Stimulated activated CD8-positive, alpha-beta memory T cell treated with anti-CD3 and anti-CD28 coated beads, Interleukin-7, amount 100 ng/mL, for 48 hours (primary cell): Measurements from ENCODE around the gene ASB13.

ENCODE experiments used
- DNase-seq, 2 donors: peaks; one replicate each; pipeline ENCODE4 v3.0.0-alpha.2; 2020; ENCODE audit warnings: low read depth in 1 of 2; ENCODE audit errors: extremely low read depth in 1 of 2

The ASB13 gene

DNA sequence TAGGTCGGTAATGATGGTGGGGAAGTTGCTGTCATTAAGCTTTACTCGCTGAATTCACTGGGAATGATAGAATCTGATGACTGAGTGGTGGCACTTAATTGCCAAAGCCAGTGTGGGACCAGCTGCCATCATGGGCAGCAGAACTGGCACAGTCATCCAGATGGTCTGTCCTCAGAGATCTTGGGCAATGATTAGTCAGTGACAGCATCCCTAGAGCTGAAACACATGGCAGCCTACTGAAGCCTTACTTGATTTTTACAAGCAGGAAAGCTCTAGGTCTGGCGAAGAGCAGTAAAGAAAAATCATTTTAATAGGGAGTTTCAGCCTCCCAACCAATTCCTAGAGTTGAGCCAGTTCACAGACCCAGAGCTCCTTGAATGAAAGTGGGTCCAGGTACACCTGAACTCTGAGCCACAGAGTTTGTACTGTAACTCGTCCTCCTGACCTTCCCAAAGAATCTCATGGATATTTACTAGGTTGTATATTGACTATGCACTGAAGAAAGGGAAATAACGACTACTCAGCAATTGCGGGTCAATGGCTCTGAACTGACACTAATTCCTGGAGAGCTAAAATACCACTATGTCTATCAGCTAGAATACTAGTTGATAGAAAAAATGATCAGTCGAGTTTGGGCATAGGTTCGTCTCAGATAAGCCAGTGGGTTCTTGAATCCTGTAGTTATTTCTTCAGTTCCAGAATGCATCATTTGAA, 4.4 kb upstream of the ASB13 start:
- no peak for DNase-seq

DNA sequence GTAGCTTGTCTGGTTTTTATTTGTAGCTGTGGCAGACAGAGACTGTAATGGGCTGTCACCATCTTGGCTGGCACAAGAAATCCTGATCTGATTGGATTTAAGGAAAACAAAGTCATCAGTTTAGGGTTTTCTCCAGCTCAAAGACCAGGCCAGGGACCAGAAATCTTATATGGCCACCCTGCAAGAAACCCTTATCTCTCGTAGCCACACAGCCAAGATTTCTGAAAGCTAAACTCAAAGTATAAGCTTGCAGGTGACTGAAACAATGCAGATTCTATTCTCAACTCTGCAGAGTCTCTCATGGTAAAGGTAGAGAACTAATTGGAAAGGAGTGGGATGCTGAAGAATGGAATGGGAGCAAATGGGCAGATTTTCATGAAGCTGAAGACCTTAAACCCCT, 3.2 kb upstream of the ASB13 start:
- DNase-seq: no peak

DNA sequence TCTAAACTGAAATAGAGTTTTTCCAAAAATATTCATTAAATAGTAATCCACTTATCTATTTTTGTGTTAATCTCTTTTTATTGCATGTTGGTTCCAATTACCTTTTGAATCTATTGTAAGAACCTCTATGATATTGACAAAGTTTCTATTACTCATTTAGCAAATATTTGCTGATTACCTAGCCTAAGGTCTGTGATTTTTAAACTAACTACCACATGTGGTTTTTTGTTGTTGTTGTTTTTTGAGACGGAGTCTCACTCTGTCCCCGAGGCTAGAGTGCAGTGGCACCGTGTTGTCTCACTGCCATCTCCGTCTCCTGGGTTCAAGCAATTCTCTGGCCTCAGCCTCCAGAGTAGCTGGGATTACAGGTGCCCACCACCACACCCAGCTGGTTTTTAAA, 2.0 kb upstream of the ASB13 start:
- no peak for DNase-seq

DNA sequence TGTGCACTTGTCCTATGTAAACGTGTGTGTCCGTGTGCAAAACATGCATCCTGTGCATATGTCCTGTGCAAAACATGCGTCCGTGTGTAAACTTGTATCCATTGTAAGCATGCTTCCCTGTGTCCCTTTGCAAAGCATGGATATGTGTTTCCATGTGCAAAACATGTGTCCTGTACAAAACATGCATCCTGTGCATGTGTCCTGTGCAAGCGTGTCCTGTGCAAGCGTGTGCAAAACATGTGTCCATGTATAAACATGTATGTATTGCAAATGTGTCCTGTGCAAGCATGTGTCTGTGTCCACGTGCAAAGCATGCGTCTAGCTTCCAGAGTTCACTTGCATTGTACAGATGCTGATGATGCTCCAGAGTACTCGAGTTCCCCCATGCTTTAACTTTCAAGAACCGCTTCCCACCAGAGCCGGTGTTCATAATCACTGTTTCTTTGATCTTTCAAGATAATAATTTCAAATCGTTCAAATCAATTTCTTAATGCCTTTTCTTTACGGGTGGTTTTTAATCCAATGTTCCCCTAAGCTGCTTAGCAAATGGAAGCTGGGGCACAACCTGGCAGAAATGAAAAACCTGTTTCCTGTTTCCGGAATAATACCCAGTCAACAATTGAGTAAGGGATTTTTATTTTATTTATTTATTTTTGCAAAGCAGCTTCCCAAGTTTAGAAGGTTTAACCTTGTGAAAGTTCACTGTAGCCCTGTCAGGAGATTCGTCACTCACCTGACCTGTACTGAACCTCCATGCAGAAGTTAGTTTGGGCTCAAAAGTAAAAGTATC, 641 bp upstream of the ASB13 start:
- DNase-seq: no peak

DNA sequence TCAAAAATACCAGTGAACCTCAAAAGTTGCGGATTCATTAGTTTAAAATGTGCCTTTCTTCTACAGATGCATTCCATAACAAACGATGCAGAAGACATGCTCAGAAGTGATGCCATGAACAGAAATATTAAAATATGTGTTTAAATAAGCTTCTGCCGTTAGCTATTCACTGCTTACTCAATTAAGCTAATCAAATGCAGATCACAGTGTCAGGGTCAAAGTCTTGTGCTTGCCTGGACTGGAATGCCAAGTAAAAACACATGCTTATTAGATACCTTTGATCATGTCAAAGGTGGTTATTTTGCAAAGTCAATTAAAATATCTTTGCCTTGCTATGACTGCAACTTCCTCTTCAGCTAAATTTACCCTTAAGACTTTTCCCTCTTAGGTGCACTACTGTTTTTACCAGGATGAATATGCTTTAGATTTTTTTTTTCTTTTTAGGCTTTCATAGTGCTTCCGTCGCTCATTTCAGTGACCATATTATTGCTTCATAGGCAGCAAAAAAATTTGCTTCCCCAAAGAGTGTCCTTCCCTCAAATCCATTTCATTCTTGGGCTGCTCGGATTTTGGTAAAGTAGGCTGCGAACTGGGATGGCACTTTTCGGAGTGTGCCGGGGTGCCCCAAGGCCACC, 905 bp downstream of the ASB13 start:
- no peak for DNase-seq

DNA sequence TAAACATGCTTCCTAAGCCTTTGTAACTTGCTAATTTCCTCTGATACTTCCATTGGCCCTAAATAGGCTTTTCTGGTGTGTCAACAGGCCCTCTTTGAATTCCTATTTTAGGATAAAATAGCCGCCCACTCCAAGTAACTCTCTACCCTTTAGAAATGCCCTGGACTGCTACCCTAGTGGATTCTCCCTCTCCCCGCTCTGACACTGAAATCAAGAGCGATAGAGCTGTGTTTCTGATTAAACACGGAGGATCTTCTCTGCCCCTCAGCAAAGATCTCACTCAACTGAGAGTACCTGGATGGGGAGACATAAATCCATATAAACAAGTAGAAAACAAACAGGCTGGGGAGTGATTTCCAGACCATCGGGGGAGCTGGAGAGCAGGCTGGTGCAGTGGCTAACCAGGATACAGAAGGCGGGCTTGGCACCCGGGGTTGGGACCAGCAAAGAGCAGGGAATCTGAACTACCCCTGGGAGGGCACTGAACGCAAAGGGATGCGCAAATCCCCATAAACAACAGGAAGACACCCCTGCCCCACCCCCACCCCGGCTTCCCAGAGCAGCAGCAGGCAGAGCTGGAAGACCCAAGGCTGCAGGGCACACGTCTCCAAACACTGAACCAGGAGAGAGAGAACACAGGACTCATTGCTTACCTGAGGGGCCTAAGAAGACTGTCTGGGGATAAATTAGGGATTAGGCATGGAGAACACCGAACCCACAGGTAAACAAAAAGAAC, 2.5 kb downstream of the ASB13 start:
- DNase-seq: no peak

DNA sequence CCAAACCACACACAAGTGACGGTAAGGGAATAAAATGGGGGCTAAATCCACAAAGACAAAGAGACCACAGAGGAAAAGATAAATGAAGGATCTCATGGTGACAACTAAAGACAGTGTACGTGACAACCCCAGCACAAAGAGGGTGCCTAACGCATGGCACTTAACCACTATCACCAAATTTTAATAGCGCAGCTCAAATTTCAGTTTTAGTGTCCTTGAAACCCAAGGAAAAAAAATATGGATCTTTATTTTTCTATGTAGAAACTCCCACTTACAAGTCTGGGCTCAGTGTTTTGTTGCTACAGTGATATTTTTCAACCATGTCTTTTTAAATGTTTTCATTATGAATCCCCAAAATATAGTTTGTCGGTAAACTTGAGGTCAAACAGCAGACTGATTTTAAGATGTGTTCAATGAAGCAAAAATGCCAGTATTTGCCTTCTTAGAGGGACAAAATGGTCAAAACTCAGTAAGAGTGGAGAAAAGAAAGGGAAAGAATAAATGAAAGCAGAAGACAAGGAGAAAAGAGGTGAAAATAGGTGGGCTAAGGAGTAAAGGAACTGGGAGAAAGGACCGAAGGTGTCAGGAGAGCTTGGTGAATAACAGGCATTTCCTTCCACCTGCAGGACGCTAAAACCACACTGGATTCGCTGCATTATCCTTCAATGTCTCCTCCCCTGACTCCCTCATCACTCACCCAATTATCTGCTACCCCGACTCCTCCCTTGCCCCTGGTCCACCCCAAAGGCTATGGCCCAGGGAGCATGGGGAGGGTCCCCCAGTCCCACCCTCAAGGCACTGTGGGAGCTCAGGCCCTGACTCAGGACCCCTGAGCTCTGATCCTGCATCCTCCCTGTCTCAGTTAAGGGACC, 3.5 kb downstream of the ASB13 start:
- no peak for DNase-seq

DNA sequence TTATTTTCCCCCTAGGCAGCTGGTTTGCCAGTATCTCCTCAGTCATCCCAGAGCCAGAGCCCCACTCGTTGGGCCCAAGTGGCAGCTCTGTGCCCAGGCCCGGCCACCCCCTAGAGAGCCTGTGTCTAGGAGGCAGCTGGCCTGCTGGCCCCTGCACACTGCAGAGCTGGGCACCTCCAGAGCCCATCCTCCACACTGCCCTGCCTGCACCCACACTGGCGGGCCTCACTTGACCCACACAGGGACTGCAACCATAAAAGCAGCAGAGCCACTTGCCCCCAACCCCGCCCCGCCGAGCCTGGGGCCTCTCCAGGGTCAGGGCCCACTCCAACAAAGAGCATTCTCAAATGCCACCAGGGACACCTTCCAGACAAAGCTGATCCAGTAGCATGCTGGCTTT, 5.4 kb downstream of the ASB13 start:
- DNase-seq: no peak

DNA sequence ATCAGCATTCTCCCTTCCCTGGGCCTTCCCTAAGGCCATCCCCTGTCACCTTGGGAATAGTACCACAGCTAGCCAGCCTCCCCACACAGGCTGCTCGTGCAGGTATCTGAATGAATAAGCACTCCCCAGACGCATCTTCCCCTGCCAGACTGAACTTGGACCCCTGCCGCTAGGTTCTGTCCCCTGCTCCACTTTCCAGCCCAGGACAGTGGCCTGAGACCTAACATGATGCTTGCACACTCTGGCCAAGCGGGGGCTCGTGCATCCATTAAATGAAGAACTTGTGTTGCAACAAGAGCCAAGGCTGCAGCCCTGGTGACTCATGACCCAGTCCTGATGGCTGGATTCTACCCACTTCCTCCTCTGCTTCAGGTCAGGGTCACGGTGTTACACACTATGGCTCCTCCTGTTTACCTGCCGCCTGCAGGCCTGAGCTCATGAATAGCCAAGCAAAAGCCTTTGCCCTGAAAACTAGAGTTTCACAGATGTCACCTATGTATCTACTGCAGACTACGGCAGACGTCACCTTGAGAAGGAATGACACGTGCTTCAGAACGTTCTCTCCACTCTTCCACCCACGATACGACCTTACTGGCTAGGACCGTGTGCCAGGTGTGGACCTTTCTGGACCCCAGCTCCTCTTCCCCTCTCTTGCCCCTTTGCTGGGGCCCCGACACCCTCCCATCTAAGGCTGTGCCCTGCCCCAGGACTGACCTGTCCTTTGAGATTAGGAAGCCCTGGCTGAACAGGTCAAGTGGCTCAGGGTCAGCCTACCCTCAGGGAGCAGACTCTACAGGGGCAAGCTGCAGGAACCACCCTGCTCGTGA, 6.5 kb downstream of the ASB13 start:
- DNase-seq: no peak

DNA sequence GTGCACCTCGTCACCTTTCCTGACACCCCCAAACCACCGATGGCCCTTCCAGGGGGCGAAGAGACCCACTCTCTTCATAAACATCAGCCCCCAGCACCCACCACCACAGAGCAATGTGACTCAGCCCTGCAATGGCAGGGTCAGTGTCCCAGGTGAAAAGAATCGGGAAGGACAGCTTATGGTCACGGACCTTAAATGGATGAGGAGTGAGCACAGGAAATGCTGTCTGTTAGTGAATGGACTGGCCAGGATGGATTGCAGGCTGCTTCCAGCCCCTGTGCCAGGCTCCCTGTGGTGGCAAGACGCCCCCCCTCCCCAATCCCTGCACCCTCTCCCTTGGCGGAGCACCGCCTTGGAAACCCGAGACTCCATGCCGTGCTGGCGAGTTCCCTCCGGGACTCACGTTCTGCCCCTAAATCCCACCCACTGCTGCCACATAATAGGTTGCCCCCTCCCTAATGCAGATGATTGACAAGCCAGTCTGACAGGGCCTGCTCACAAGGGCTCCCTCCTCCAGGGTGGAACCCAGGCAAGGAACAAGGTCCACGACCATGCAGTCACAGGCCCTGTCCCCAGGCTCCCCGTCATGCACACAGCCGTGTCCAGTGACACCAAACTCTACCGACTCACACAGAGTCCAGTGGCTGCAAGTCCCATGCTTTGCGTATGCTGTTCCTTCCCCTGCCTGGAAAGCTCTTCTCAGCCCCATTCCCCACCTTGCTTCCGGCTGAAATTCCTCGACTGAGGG, 7.3 kb downstream of the ASB13 start:
- no peak for DNase-seq

DNA sequence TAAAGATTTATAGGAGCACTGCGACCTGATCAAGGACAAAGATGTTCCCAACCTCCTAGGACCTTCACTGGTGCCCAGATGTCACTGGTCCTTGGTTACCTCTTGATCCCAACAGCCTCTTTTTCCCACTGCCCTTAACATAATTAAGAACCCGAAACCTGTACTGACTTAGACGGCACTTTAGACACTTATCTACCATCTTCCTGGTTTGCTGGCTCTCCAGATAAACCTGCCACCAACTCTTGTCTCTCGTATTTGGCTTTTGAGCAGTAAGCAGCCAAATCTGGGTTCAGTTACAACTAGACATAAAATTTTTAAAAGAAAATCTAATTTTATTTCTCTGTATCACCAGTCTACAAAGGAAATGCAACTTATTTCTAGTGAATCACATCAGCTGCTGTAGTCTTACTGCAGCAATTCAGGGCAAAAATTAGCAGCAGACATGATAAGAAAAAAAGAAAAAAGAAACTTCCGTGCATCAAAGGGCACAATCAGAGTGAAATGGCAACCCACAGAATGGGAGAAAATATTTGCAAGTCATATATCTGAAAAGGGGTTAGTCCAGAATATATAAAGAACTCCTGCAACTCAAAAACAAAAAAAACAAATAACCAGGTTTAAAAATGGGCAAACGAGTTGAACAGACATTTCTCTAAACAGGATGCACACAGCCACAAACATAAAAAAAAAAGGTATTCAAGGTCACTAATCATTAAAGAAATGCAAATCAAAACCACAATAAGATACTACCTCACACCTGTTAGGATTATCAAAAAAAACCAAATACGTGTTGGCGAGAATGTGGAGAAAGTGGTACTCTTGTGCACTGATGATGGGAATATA, 9.4 kb downstream of the ASB13 start:
- no peak for DNase-seq

DNA sequence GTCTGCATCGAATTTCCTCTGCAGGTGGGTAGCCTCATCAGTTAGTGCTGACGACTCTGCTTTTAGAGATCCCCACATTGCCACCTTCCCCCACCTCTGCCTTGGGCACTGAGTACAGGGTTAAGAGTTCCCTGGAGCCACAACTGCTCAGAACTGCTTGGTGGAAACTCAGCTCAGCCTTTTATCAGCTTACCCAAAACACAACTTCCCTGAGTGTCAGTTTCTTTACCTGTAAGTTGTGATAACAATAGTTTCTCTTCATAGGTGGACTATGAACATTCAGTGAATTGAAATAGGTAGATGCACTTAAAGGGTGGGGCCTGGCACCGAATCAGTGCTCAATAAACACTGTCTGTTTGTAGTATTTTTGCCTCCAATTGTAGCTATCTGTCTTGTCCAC, 11.3 kb downstream of the ASB13 start:
- DNase-seq: no peak

DNA sequence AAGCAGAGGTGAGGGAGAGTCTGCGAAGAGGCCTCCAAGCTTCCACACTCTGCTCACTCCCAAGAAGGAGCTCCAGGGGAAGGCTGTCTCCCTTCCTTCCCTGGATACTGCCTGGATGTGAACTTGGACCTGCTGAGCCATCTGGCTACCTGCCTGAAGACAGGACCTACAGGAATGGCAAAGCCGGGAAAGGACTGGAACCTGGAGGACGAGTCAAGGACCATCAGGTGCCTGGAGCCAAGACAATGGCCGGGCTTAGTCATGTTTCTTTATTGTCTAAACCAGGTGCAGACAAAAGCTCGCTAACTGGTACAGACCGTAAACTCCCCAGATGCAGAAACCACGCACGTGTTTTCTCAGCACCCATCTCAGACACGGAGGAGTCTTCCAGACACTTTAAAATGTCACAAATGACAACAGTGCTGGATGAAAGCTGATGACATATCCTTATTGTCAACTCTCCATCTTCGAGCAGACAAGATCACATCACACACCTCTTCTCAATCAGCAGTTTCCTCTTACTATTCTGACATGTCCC, 12.1 kb downstream of the ASB13 start:
- DNase-seq: no peak

DNA sequence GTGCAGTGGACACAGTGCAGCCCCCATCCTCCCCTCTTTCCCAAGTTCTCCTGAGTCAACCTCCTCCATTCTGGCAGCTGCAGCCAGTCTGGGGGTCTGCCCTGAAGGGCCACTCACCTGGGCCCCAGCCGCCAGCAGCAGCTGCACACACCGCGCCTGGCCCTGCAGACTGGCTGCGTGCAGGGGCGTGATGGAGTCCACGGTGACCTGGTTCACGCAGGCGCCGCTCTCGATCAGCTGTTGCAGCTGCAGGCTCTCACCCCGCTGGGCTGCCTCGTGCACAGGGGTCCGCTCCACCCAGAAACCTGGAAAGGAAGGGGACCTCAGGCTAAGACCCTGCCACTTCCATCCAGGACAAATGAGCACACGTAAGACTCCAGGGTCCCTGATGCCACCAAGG, 13.6 kb downstream of the ASB13 start:
- DNase-seq: no peak

DNA sequence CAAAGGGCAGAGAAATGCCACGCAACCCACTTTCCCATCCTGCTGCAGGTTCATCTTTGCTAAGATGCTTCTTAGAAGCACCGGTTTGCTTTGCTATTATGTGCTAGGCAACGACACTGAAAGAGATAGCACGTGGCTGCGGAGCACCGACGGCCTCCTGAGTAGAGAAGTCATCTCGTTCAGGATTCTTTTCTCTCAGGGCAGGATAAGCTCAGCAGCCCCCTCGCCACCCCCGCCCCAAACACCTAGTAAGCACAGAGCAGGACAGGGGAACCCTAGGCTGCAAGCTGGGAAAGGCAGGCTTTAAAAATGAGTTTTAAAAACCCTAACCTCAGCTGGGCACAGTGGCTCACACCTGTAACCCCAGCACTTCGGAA, 15.0 kb downstream of the ASB13 start:
- DNase-seq: no peak

DNA sequence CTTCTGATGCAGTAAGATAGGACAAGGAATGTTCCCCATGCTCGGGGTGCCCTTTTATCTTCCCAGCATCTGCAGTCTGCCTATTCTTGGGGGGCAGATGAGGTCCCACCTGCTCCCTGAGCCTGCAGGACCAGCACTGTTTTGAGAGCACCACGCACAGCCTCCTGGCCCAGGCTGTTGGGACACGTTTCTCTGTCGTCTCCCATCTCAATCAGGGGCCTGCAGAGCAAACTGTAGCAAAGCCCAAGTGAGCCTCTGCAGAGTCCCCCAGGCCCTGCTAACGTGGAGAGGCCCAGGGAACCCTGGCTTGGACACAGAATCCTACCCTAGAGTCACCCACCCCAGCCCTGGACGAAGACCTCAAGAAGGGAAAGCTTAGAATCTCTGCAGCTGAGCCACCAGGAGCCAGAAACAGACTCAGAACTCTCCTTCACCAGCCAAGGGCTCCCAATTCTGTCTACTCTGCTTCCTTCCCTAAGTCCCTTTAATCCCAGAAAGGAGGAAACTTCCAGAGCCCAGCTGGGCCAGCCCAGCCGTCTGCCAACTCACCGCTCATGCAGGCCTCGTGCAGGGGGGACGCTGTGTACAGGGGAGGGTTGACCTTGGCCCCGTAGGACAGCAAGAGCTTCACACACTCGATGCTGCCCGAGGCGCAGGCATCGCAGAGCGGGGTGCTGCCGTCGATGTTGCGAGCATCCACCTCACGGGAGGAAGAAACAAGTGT, 15.6 kb downstream of the ASB13 start:
- no peak for DNase-seq

DNA sequence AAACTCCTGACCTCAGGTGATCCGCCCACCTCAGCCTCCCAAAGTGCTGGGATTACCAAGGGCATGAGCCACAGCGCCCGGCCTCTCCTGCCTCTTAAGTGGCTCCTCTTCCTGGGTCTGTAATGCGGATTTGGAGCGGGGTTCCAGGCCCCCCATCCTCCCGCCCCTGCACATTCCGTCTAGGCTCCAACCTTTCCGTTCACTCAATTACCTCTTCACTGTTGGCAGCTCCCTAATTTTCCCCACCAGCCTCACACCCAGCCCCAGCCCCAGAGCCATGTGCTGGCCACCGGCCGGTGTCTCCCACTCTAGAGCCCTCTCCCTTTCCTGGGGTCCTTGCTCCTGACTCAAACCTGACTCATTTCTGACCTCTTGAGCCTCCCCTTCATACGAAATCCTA, 16.6 kb downstream of the ASB13 start:
- DNase-seq: no peak
